A673 (cell line): ENCODE results near the gene SLC38A5. TPM values are rescaled to one million over a fixed set of nuclear protein-coding genes. Genes with fewer than 3 reads are reported as not detected.
"Not testable (repeated sequence)": the region's sequence is repeated elsewhere in the genome, so short reads cannot be mapped to it uniquely, and the experiment has no call there.

Experiments
- BruUV-seq: library from RNA; stranded (reverse); fragments of 400-500 nt; replicated peaks from 2 replicates; lab custom pipeline; 2021; lab: Mats Ljungman, UMichigan
- CTCF ChIA-PET: fragments of 300-600 bp; sonication (Branson Sonifier 250); formaldehyde crosslinking; loops from one replicate; lab custom pipeline; 2022; ENCODE audit warnings: antibody characterized with exemption; lab: Charles Lee
- POLR2A ChIA-PET: fragments of 300-600 bp; sonication (Branson Sonifier 250); formaldehyde crosslinking; loops from one replicate; lab custom pipeline; 2022; ENCODE audit warnings: antibody characterized with exemption; ENCODE audit not compliant: low non-redundant PET; lab: Charles Lee
- DNase-seq: peaks from one replicate; pipeline ENCODE4 v3.0.0-alpha.2; 2015; ENCODE audit warnings: low spot score
- H3K27ac ChIP-seq: fragments of 200-600 bp; sonication (generic); 2 replicates; pipeline ENCODE4 v1.5.1; 2016; ENCODE audit warnings: mixed run types, low read depth, mild to moderate bottlenecking, mixed read lengths, antibody characterized with exemption, low read length; ENCODE audit not compliant: poor library complexity, severe bottlenecking
- H3K27me3 ChIP-seq: fragments of 200-600 bp; sonication (generic); replicated peaks from 2 replicates; pipeline ENCODE4 v1.6.1; 2017; ENCODE audit warnings: mixed run types, low read depth, mild to moderate bottlenecking, mixed read lengths, antibody characterized with exemption, low read length; ENCODE audit not compliant: insufficient read depth, poor library complexity
- H3K36me3 ChIP-seq: fragments of 200-600 bp; sonication (generic); 2 replicates; pipeline ENCODE4 v1.6.1; 2016; ENCODE audit warnings: mixed run types, mild to moderate bottlenecking, mixed read lengths, antibody characterized with exemption, low read length; ENCODE audit not compliant: insufficient read depth, poor library complexity, severe bottlenecking
- H3K4me1 ChIP-seq: fragments of 200-600 bp; sonication (generic); 2 replicates; pipeline ENCODE4 v1.6.1; 2017; ENCODE audit warnings: mixed run types, mild to moderate bottlenecking, mixed read lengths, antibody characterized with exemption, low read length; ENCODE audit not compliant: insufficient read depth, poor library complexity, severe bottlenecking
- H3K4me3 ChIP-seq: fragments of 200-600 bp; sonication (generic); 2 replicates; pipeline ENCODE4 v1.5.1; 2016; ENCODE audit warnings: low read depth, mixed run types, mild to moderate bottlenecking, mixed read lengths, low read length; ENCODE audit not compliant: poor library complexity, severe bottlenecking
- H3K9me3 ChIP-seq: fragments of 200-600 bp; sonication (generic); 2 replicates; pipeline ENCODE4 v1.6.1; 2016; ENCODE audit warnings: mixed run types, low read depth, mild to moderate bottlenecking, mixed read lengths, antibody characterized with exemption, low read length; ENCODE audit not compliant: poor library complexity, severe bottlenecking
- EZH2 ChIP-seq: fragments of 200-600 bp; sonication (generic); IDR thresholded peaks from 2 replicates; pipeline ENCODE4 v1.6.1; 2017; ENCODE audit warnings: borderline replicate concordance, low read depth, mild to moderate bottlenecking, mixed read lengths, antibody characterized with exemption, low read length; ENCODE audit not compliant: poor library complexity, severe bottlenecking
- intact Hi-C: fragments of 100-400 bp; cut with micrococcal nuclease; formaldehyde crosslinking; loops from one replicate; pipeline ENCODE4 v1.10.0; 2022; ENCODE audit not compliant: unreplicated experiment
- total RNA-seq: library from RNA; stranded (reverse); gene quantifications from 2 replicates; pipeline ENCODE4 v1.2.3, GENCODE V29; 2021
- TF ChIP-seq, protein P1 (sequence below): fragments of 300-800, 200-600 bp; sonication (generic); conservative IDR thresholded peaks from 2 replicates; pipeline ENCODE4 v1.5.1; 2017; ENCODE audit warnings: low read depth, mild to moderate bottlenecking, antibody characterized with exemption, low read length, moderate library complexity, mixed read lengths

The SLC38A5 gene
- total RNA-seq, 1 experiment from 2014 or later = 112 TPM

GRCh38 chrX:48456628-48457331 is 13.3 kb downstream of the SLC38A5 start:
- TF ChIP-seq, protein P1, sequence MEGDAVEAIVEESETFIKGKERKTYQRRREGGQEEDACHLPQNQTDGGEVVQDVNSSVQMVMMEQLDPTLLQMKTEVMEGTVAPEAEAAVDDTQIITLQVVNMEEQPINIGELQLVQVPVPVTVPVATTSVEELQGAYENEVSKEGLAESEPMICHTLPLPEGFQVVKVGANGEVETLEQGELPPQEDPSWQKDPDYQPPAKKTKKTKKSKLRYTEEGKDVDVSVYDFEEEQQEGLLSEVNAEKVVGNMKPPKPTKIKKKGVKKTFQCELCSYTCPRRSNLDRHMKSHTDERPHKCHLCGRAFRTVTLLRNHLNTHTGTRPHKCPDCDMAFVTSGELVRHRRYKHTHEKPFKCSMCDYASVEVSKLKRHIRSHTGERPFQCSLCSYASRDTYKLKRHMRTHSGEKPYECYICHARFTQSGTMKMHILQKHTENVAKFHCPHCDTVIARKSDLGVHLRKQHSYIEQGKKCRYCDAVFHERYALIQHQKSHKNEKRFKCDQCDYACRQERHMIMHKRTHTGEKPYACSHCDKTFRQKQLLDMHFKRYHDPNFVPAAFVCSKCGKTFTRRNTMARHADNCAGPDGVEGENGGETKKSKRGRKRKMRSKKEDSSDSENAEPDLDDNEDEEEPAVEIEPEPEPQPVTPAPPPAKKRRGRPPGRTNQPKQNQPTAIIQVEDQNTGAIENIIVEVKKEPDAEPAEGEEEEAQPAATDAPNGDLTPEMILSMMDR = no peak
- TF ChIP-seq EZH2 = no peak
- peaks cover 3% of the 10 kb centered on the region for H3K36me3 ChIP-seq
- intact Hi-C loops = no loop called here
- ChIA-PET CTCF (no interaction called here), POLR2A (interaction anchor here (0.7 kb wide), 1 partner anchor 137 kb away, joined by 7 read pairs; no protein-coding TSS in a partner anchor)
- DNase-seq = no peak
- no peaks in the 10 kb centered on the region for H3K27me3 ChIP-seq
- no peaks in the 10 kb centered on the region for H3K4me1 ChIP-seq
- H3K4me3 ChIP-seq = no peak overlapping the region
- no peaks in the 10 kb centered on the region for H3K9me3 ChIP-seq
- H3K27ac ChIP-seq = no peak overlapping the region
- BruUV-seq = no TSS peak

GRCh38 chrX:48451708-48452107 is 18.4 kb downstream of the SLC38A5 start:
- H3K9me3 ChIP-seq = no peaks in the 10 kb centered on the region
- CTCF ChIA-PET = no interaction called here
- BruUV-seq = no TSS peak
- H3K4me1 ChIP-seq = no peaks in the 10 kb centered on the region
- no peak for DNase-seq
- no peak overlapping the region for H3K27ac ChIP-seq
- POLR2A ChIA-PET = no interaction called here
- TF ChIP-seq EZH2 = no peak
- TF ChIP-seq, protein P1 = no peak
- H3K27me3 ChIP-seq = no peaks in the 10 kb centered on the region
- H3K36me3 ChIP-seq = no peaks in the 10 kb centered on the region
- intact Hi-C loops = no loop called here
- no peak overlapping the region for H3K4me3 ChIP-seq

DNA sequence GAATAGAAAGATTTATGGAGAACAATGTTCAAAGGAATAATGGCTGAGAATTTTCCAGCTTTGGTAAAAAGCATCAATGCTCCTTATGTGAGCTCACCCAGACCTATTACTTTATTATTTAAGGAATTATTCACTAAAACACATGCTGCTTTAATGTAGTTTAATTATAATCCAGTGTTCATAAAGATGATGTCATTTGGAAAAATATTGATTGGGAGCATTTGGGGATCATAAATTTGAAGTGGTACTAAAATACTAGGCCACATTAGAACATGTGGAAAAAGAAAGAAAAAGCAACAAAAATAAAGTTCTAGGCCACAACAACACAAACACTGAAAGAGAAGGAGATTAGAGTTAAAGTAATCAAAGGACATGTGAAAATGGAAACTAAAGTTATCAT is 20.0 kb downstream of the SLC38A5 start:
- no peaks in the 10 kb centered on the region for H3K9me3 ChIP-seq
- H3K4me3 ChIP-seq = no peak overlapping the region
- no TSS peak for BruUV-seq
- ChIA-PET POLR2A (no interaction called here), CTCF (interaction anchor here (0.6 kb wide), 1 partner anchor 44 kb away, joined by 3 read pairs; no protein-coding TSS in a partner anchor)
- H3K27me3 ChIP-seq = no peaks in the 10 kb centered on the region
- TF ChIP-seq EZH2 = no peak
- TF ChIP-seq, protein P1 = no peak
- no peak overlapping the region for H3K27ac ChIP-seq
- intact Hi-C loops = no loop called here
- no peaks in the 10 kb centered on the region for H3K4me1 ChIP-seq
- H3K36me3 ChIP-seq = no peaks in the 10 kb centered on the region
- DNase-seq = no peak

GRCh38 chrX:48447201-48447600 is 22.9 kb downstream of the SLC38A5 start:
- H3K27me3 ChIP-seq, CTCF ChIA-PET, H3K36me3 ChIP-seq, intact Hi-C loops, H3K27ac ChIP-seq, H3K9me3 ChIP-seq, H3K4me3 ChIP-seq, POLR2A ChIA-PET, DNase-seq, BruUV-seq, H3K4me1 ChIP-seq: not testable (repeated sequence)

DNA sequence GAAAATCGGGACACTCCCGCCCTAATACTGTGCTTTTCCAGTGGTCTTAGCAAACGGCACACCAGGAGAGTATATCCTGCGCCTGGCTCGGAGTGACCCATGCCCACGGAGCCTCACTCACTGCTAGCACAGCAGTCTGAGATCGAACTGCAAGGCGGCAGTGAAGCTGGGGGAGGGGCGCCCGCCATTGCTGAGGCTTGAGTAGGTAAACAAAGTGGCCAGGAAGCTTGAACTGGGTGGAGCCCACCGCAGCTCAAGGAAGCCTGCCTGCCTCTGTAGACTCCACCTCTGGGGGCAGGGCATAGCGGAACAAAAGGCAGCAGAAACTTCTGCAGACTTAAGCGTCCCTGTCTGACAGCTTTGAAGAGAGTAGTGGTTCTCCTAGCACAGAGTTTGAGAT is 36.3 kb downstream of the SLC38A5 start:
- BruUV-seq, H3K27me3 ChIP-seq, DNase-seq, H3K9me3 ChIP-seq, CTCF ChIA-PET, H3K36me3 ChIP-seq, POLR2A ChIA-PET, H3K27ac ChIP-seq, intact Hi-C loops, H3K4me3 ChIP-seq, H3K4me1 ChIP-seq: not testable (repeated sequence)
